ENCODE results near the gene RBSN. TPM values are rescaled to one million over a fixed set of nuclear protein-coding genes. Genes with fewer than 3 reads are reported as not detected.

Gene RBSN
- total RNA-seq, 4 donors from 2014 or later, result 40.9 to 46.0 (median 44.0) TPM

DNA sequence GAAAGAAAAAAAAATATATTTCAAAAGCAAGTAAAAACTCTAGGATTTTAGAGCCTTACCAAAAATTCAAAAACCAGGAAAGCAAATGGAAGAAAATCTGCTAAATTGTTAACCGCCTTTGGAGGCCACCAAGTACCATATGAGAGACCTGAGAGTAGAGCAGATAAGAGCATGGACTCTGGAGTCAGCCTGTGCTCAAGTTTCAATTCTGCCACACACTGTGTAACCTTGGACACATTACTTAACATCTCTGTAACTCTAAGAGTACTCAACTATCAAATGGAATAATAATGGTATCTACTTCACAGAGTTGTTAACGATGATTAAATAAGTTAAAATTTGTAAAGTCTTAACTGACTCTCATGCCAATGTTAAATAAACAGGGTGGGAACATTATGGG is 12.7 kb downstream of the RBSN start:
- H3K27ac ChIP-seq, result no peak overlapping the region
- WGBS, 2 donors (ENCODE audit: low coverage in 1 of 2), result 96 to 97% methylated on average over 2 of the region's 2 CpGs
- H3K4me3 ChIP-seq, result no peak overlapping the region
- peaks cover 0 to 94% of the 10 kb centered on the region in 2 donors for H3K36me3 ChIP-seq
- no peaks in the 10 kb centered on the region for H3K4me1 ChIP-seq
- H3K27me3 ChIP-seq, result no peaks in the 10 kb centered on the region
- TF ChIP-seq, protein P1, sequence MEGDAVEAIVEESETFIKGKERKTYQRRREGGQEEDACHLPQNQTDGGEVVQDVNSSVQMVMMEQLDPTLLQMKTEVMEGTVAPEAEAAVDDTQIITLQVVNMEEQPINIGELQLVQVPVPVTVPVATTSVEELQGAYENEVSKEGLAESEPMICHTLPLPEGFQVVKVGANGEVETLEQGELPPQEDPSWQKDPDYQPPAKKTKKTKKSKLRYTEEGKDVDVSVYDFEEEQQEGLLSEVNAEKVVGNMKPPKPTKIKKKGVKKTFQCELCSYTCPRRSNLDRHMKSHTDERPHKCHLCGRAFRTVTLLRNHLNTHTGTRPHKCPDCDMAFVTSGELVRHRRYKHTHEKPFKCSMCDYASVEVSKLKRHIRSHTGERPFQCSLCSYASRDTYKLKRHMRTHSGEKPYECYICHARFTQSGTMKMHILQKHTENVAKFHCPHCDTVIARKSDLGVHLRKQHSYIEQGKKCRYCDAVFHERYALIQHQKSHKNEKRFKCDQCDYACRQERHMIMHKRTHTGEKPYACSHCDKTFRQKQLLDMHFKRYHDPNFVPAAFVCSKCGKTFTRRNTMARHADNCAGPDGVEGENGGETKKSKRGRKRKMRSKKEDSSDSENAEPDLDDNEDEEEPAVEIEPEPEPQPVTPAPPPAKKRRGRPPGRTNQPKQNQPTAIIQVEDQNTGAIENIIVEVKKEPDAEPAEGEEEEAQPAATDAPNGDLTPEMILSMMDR (IDR thresholded peaks at IDR 0.05), result no peak
- TF ChIP-seq POLR2AphosphoS5 (IDR thresholded peaks at IDR 0.05) (no peak), POLR2A (IDR thresholded peaks at IDR 0.05) (no peak), EP300 (IDR thresholded peaks at IDR 0.05) (no peak)
- no peaks in the 10 kb centered on the region for H3K9me3 ChIP-seq
- ATAC-seq, result no peak

DNA sequence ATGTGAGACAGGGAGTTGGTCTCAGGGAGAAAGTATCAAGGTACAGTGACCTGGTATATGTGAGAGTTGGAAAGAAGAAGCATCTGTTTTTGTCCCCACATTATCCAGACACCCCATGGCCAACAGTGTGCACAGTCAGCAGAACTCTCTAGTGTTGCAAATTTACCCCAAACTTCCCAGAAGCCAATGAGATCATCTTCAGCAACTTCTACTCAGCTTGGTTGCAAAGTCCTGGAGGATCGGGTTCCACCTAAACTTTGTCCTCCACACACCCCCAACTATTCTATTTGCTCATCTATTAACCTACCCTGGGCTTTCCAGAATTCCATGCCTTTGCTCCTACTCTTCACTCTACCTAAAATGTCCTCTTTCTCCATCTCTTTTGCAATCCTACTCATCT is 15.7 kb downstream of the RBSN start:
- H3K27ac ChIP-seq, result no peak overlapping the region
- H3K36me3 ChIP-seq, result peaks cover 0 to 100% of the 10 kb centered on the region in 2 donors
- no peak overlapping the region for H3K4me3 ChIP-seq
- no peaks in the 10 kb centered on the region for H3K9me3 ChIP-seq
- H3K4me1 ChIP-seq, result no peaks in the 10 kb centered on the region
- WGBS, 2 donors (ENCODE audit: low coverage in 1 of 2), result 92 to 100% methylated on average over 1 of the region's 1 CpG
- no peak for ATAC-seq
- H3K27me3 ChIP-seq, result no peaks in the 10 kb centered on the region
- TF ChIP-seq EP300 (IDR thresholded peaks at IDR 0.05), result no peak

DNA sequence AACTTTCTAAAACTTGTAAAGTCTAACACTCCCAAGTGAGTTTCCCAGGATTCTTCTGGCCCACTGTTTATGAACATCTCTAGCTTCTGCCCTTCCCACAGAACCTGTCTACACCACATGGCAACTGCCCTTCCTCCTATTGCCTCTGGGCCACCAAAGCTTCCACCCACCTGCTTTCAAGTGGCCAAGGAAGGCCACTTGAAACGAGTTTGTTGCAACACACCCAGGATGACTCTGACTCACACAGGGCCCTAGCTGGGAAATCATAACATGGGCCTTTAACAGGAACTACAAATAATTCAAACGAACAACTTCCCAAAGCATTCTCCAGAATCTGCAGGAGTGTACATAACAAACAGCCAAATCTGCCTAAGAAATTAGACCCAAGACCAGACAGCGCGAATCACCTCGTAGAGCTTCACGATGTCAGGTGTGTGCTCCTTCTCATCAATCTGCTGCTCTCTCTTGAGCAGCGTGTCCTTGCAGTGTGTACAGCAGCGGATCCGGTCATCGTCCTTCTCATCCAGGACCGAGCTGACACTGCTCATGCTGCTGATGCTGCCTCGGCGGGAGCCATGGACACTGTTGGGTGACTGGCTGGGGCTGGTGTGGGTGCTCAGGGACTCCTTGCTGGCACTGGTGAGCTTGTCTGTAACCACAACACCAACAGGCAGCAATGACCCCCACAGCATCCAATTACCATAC is 16.8 kb downstream of the RBSN start:
- H3K9me3 ChIP-seq, result no peaks in the 10 kb centered on the region
- H3K36me3 ChIP-seq, result peaks cover 0 to 100% of the 10 kb centered on the region in 2 donors
- H3K27ac ChIP-seq, result no peak overlapping the region
- H3K4me1 ChIP-seq, result no peaks in the 10 kb centered on the region
- TF ChIP-seq POLR2A (IDR thresholded peaks at IDR 0.05), result no peak
- TF ChIP-seq EP300 (IDR thresholded peaks at IDR 0.05), result no peak
- TF ChIP-seq, protein P1 (IDR thresholded peaks at IDR 0.05), result no peak
- no peak for TF ChIP-seq POLR2AphosphoS5 (IDR thresholded peaks at IDR 0.05)
- WGBS, 2 donors (ENCODE audit: low coverage in 1 of 2), result 91 to 93% methylated on average over 5 to 6 of the region's 13 CpGs
- ATAC-seq, result no peak
- no peaks in the 10 kb centered on the region for H3K27me3 ChIP-seq
- H3K4me3 ChIP-seq, result no peak overlapping the region

DNA sequence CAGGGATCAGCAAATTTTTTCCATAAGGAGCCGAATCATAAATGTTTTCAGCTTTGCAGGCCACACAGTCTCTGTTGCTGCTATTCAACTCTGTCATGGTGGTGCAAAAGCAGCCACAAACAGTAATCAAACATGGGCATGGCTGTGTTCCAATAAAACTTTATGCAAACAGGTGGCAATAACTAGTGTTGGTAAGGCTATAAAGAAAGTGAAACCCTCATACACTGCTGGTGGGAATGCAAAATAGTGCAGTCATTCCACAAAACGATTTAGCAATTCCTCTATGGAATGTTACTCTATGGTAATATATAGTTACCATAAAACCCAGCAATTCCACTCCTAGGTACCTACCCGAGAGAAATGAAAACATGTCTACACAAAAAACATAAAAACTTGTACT is 19.9 kb downstream of the RBSN start:
- H3K27me3 ChIP-seq, result no peaks in the 10 kb centered on the region
- H3K4me3 ChIP-seq, result no peak overlapping the region
- TF ChIP-seq POLR2AphosphoS5 (IDR thresholded peaks at IDR 0.05), result no peak
- ATAC-seq, result no peak
- H3K4me1 ChIP-seq, result no peaks in the 10 kb centered on the region
- 59 to 84% methylated on average over 2 to 3 of the region's 3 CpGs for WGBS, 2 donors (ENCODE audit: low coverage in 1 of 2)
- H3K36me3 ChIP-seq, result peaks cover 0 to 100% of the 10 kb centered on the region in 2 donors
- no peaks in the 10 kb centered on the region for H3K9me3 ChIP-seq
- no peak overlapping the region for H3K27ac ChIP-seq

GRCh38 chr3:15074500-15074899 is 24.4 kb downstream of the RBSN start:
- H3K27ac ChIP-seq, result no peak overlapping the region
- 50 to 100% methylated on average over 1 to 2 of the region's 19 CpGs for WGBS, 2 donors (ENCODE audit: low coverage in 1 of 2)
- peaks cover 0 to 97% of the 10 kb centered on the region in 2 donors for H3K36me3 ChIP-seq
- ATAC-seq, result no peak
- no peaks in the 10 kb centered on the region for H3K27me3 ChIP-seq
- no peak overlapping the region for H3K4me3 ChIP-seq
- no peaks in the 10 kb centered on the region for H3K4me1 ChIP-seq
- H3K9me3 ChIP-seq, result no peaks in the 10 kb centered on the region
- TF ChIP-seq POLR2AphosphoS5 (IDR thresholded peaks at IDR 0.05), result no peak
- TF ChIP-seq EP300 (IDR thresholded peaks at IDR 0.05), result no peak
- TF ChIP-seq, protein P1 (IDR thresholded peaks at IDR 0.05), result no peak

DNA sequence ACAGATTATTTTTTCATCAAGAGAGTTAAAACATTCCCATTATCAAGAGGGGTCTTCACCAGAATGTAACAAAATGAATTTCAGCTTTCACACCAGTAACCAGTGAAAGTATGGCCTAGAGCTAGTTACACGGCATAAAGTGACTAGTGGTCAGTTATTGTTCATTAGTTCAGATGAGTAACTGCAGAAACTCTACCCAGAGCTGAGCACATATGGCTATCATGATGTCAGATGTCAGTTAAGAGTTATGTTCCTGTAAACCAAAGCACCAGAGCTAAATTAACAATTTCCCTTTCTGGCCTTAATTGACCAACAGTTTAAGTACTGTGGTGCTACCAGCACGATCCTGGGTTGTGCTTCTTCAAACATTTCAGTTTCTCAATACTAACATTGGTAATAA is 27.2 kb downstream of the RBSN start:
- TF ChIP-seq, protein P1 (IDR thresholded peaks at IDR 0.05), result no peak
- TF ChIP-seq EP300 (IDR thresholded peaks at IDR 0.05), result no peak
- Histone ChIP-seq H3K27ac (no peak overlapping the region), H3K27me3 (no peaks in the 10 kb centered on the region), H3K36me3 (peaks cover 0 to 71% of the 10 kb centered on the region in 2 donors), H3K9me3 (no peaks in the 10 kb centered on the region), H3K4me1 (no peaks in the 10 kb centered on the region), H3K4me3 (no peak overlapping the region)
- WGBS, 2 donors (ENCODE audit: low coverage in 1 of 2), result 67 to 84% methylated on average over 2 of the region's 2 CpGs
- ATAC-seq, result no peak

Measured in gastroesophageal sphincter (tissue), 4 donors.